NCI-H82 (cell line): ENCODE results near the gene GRAMD1B.

ENCODE experiments used
- DNase-seq: peaks from one replicate; lab custom pipeline; 2025; lab: John Stamatoyannopoulos, UW

The GRAMD1B gene

GRCh38 chr11:123587559-123587958 is 157.5 kb downstream of the GRAMD1B start:
- no peak for DNase-seq

- DNase-seq: no peak
These were observed 158.2 kb downstream of the GRAMD1B start for GRCh38 chr11:123588117-123588863.

GRCh38 chr11:123588864-123589262 is 158.8 kb downstream of the GRAMD1B start:
- DNase-seq: no peak

DNA sequence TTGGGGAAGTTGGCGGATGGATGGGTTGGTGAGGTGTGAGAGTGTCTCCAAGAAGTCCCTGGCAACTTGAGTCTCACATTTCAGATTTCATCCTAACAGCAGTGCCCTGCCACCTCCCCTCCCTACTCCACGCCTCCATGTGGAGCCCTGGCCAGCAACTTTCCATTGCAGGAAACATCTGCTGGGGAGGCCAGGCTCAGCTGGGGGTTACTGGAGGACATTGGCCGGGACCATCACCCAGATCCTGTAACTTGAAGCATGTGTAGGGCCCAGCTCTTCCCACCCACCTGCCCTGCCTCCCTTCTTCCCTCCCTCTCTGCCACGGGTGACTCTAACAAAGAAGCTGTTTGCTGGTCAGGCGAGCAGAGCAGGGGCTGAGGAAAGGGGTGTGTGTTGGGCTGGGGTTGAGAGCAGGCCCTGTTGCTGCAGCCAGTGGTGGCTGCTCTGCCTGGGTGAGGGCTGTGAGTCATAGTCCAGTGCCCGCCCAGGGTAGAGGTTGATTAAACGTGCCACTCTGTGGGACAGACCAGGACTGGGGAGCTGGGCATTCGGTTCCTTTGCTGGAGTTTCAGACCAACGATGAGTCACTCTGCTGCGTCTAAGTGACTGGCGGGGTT is 160.3 kb downstream of the GRAMD1B start:
- no peak for DNase-seq

DNA sequence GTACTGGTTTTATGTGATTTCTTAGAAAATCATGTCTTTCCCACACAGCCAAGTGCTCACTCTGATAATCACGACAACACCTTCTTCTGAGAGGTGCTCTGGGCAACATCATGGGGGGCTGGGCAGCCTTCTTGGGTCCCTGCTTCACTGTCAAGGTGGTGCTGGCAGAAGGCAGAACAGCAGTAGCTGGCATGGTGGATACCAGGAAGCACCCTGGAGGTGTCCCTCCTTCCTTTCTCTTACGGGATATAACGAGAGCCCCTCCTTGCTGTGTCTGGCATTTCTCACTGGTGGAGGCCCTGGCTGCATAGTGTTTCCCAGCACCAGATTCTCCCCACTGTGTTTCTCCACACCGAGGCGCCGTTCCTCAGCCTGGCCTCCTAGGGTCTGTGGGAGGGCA is 163.5 kb downstream of the GRAMD1B start:
- DNase-seq: no peak

- no peak for DNase-seq
These were observed 164.3 kb downstream of the GRAMD1B start for GRCh38 chr11:123594188-123594901.

DNA sequence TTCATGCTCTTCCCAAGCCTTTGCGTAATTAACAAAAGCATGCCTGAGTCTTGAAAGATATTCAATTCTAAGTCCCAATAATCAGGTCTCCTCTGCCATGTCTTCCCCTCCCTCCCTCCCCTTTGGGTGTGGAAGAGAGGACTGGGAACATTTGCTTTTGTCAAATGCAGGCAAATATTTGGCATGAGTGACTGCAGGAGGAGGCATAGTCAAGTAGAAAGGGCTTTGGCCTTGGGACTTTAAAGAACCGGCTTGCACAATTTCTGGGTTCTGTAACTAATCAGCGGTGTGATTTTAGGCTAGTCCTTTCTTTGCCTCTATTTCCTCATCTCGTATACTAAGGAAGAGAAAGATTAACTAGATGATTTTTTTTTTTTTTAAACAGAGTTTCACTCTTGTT is 164.9 kb downstream of the GRAMD1B start:
- DNase-seq: no peak

GRCh38 chr11:123597859-123598258 is 167.8 kb downstream of the GRAMD1B start:
- DNase-seq: no peak

GRCh38 chr11:123601136-123601535 is 171.1 kb downstream of the GRAMD1B start:
- no peak for DNase-seq

DNA sequence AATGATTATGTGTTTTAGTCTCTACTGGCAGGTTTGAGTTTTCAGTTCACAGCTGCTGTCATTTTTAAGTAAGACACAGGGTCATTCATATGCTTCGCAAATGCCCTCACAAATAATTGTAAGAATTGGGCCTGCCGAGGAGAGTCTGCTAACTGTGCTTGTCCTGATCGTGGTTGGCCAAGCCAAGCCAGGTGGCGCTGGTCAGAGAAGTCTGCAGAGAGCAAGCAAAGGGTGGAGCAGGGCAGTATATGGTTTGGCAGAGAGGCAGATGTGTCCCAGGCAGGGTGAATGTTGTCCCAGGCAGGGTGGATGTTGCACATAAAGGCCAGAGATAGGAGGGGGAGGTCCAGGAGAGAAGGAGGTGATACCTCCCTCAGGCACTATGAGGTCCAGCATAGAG is 171.7 kb downstream of the GRAMD1B start:
- no peak for DNase-seq

GRCh38 chr11:123603666-123604065 is 173.6 kb downstream of the GRAMD1B start:
- DNase-seq: no peak

DNA sequence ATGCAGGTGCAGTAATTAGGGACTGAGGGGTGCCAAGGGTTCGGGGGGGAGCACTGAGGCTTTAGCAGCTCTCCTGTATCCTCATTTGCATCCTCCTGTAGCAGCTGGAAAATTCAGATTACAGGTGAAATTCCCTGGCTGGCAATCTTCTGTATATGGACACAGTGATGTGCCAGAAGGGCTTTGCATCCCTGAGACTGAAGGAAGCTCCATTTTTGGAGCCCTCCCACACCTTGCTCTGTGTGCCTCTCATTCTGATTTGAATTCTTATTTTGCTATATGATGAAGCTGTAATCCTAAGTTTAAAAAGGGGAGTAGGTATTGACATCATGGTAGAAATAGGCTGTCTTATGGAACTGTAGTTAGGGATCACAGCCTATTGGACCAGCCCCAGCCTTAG is 177.7 kb downstream of the GRAMD1B start:
- no peak for DNase-seq

- DNase-seq: no peak
These were observed 178.3 kb downstream of the GRAMD1B start for GRCh38 chr11:123608371-123608770.

DNA sequence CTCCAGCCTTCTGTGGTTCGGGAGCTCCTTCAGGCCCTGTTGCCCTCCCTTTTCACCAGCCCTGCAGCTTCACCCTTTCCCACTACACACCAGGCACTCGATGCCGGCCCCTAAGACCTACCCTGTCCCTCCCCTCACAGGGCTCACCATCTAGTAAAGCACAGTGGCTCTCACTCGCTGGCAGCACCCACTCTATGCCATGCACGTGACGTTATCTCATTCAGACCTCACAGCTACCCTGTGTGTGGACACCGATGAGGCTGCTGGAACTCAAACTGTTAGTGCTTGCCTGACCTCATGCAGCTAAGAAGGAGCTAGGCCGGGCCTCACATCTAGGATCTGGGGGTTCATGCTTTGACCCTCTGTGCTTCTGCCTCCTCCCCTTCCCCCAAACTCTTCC is 178.9 kb downstream of the GRAMD1B start:
- DNase-seq: no peak

- peak; percentile 51 for DNase-seq
These were observed 181.6 kb downstream of the GRAMD1B start for GRCh38 chr11:123611698-123612097.

- no peak for DNase-seq
These were observed 186.6 kb downstream of the GRAMD1B start for GRCh38 chr11:123616505-123617198.

DNA sequence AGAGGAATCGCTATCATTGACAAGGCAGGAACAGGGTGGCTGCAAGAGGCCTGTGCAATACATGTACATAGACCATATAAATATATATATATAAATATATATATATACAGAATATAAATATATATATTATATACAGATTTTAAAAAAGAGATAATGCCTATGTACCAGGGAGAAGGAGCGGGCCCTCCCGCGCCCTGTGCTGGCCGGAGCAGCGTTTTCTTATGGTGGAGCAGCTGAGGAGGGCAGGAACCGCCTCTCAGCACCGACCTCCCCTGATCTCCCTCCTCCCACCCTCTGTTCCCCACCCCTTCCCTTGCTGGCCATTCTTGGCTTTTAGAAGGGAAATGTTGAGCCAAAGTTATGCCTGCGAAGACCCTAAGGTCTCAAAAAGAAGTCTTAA is 192.5 kb downstream of the GRAMD1B start:
- no peak for DNase-seq

- no peak for DNase-seq
These were observed 194.9 kb downstream of the GRAMD1B start for GRCh38 chr11:123624974-123625373.

DNA sequence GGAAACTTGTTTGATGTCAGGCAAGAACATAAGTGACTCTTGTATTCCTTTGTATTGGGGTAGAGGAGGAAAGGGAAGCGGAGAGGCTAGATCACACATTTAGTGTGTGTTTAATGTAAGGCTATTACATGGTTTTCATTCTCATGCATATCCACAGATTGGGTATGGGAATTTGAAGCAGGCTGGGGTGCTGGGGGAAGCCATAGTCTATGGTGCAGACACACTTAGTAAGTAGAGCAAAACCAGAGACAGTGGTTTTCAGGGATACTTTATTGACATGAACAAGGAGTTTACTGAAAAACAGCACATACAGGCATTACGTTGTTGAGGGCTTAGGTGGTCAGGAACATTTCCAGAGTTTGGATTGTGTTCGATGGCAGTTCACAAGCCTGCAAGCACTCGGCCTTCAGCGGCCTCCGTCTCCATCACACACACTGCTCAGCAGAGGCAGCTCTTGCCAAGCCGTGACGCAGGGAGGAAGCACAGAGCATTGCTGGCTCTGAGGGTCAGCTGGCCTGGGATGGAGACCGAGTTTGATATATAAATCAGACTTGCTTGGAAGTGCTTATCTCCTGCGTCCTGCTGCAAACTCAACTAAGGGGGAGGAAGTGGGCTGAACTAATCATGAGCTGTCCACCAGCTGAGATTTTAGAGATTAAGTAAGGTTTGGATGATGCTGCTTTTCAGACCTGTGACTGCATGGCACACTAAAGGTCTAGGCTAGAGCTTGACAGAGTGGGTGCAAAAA is 199.0 kb downstream of the GRAMD1B start:
- peak; percentile 6 for DNase-seq

- peak; percentile 89 for DNase-seq
These were observed 200.1 kb downstream of the GRAMD1B start for GRCh38 chr11:123630126-123630608.

DNA sequence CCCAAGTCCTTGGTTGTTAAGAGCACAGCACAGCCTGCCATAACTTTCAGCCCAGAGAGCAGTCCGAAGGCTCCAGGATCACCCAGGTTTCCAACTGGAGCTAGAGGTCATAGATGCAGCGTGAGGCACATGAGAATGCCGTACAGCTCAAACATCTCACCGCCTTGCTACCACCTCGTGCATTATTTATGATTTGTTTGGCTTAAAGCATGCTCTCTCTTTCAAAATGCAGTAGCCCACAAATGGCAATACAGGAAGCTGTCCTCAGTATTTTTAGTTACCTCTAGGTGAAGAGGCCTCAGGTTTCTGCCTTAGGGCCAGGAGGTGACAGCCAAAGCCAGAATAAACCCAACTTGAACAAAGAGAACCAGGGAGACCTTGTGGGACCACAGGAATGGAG is 210.0 kb downstream of the GRAMD1B start:
- no peak for DNase-seq
